GM12878 (cell line): ENCODE results near the gene EML1. TPM values are rescaled to one million over a fixed set of nuclear protein-coding genes. Genes with fewer than 3 reads are reported as not detected.

ENCODE experiments used
- ATAC-seq: fragments of 200-7000 bp; cut with Tn5 transposase; 3 replicates; pipeline ENCODE4 v1.9.1; 2020; ENCODE audit warnings: mild to moderate bottlenecking, moderate library complexity
- BruUV-seq: library from RNA; stranded (reverse); fragments of 400-500 nt; replicated peaks from 2 replicates; lab custom pipeline; 2021; lab: Mats Ljungman, UMichigan
- CTCF ChIA-PET: fragments of 300-600 bp; sonication (Branson Sonifier 250); formaldehyde crosslinking; extraction: SDS; loops from one replicate; lab custom pipeline; 2021; ENCODE audit warnings: inconsistent platforms; lab: Yijun Ruan, JAX
- POLR2A ChIA-PET: fragments of 350-600 bp; formaldehyde crosslinking; extraction: SDS; loops from one replicate; lab custom pipeline; 2021; ENCODE audit warnings: inconsistent platforms; lab: Charles Lee
- RAD21 ChIA-PET: fragments of 300-600 bp; sonication (Branson Sonifier 250); formaldehyde crosslinking; loops from one replicate; lab custom pipeline; 2023; ENCODE audit warnings: antibody characterized with exemption; ENCODE audit not compliant: unreplicated experiment; lab: Charles Lee
- SMC1A ChIA-PET: fragments of 300-600 bp; sonication (Branson Sonifier 250); formaldehyde crosslinking; loops from one replicate; lab custom pipeline; 2023; ENCODE audit not compliant: unreplicated experiment, uncharacterized antibody; lab: Charles Lee
- DNase-seq: peaks from one replicate; pipeline ENCODE4 v3.0.0-alpha.2; 2011; ENCODE audit warnings: low read depth, low spot score
- FAIRE-seq: peaks from 3 replicates; lab custom pipeline; 2011; peaks lifted over from hg19 to GRCh38; lab: Jason Lieb, UNC
- H2AFZ ChIP-seq: 2 replicates; pipeline ENCODE4 v1.6.0; 2011; ENCODE audit warnings: low read depth, low read length, control low read depth; ENCODE audit not compliant: control insufficient read depth
- H3K27ac ChIP-seq: 2 replicates; pipeline ENCODE4 v1.5.1; 2011; ENCODE audit warnings: control low read depth; ENCODE audit not compliant: control insufficient read depth, insufficient read depth
- H3K27me3 ChIP-seq, 2 experiments: replicated peaks in 1 of 2; 2 replicates each; pipeline versions ENCODE4 v1.6.0 to v1.6.1; 2011; ENCODE audit warnings: low read length in 1 of 2; ENCODE audit not compliant: control insufficient read depth in 2 of 2, insufficient read depth in 2 of 2
- H3K36me3 ChIP-seq, 2 experiments: 2 replicates each; pipeline ENCODE4 v1.5.1; 2011; ENCODE audit warnings: low read length in 1 of 2; ENCODE audit not compliant: control insufficient read depth in 2 of 2, insufficient read depth in 2 of 2
- H3K4me1 ChIP-seq: 2 replicates; pipeline ENCODE4 v1.6.1; 2011; ENCODE audit warnings: mild to moderate bottlenecking, low read length, moderate library complexity, mixed read lengths; ENCODE audit not compliant: control insufficient read depth, insufficient read depth
- H3K4me2 ChIP-seq: 2 replicates; pipeline ENCODE4 v1.6.0; 2011; ENCODE audit warnings: control low read depth; ENCODE audit not compliant: control insufficient read depth, insufficient read depth
- H3K4me3 ChIP-seq: fragments of 200-600 bp; sonication (generic); 2 replicates; pipeline ENCODE4 v1.5.1; 2016
- H3K79me2 ChIP-seq: 2 replicates; pipeline ENCODE4 v1.6.0; 2011; ENCODE audit warnings: low read length; ENCODE audit not compliant: control insufficient read depth, insufficient read depth
- H3K9ac ChIP-seq: 2 replicates; pipeline ENCODE4 v1.8.0; 2011; ENCODE audit warnings: low read length, control low read depth, mixed read lengths; ENCODE audit not compliant: control insufficient read depth, insufficient read depth
- H3K9me3 ChIP-seq: replicated peaks from 3 replicates; pipeline ENCODE4 v1.5.1; 2011; ENCODE audit warnings: mild to moderate bottlenecking, low read length; ENCODE audit not compliant: control insufficient read depth, insufficient read depth
- H4K20me1 ChIP-seq: 2 replicates; pipeline ENCODE4 v1.6.0; 2011; ENCODE audit not compliant: control insufficient read depth, insufficient read depth
- BRCA1 ChIP-seq: IDR thresholded peaks from 2 replicates; pipeline ENCODE4 v1.6.1; 2011; ENCODE audit warnings: low read depth, low read length, improper control_type of control experiment
- CHD1 ChIP-seq: IDR thresholded peaks from 2 replicates; pipeline ENCODE4 v1.6.1; 2012; ENCODE audit warnings: low read depth, low read length, improper control_type of control experiment
- HDAC6 ChIP-seq: fragments of 200-600 bp; sonication (generic); IDR thresholded peaks from one replicate; pipeline ENCODE4 v1.8.0; 2017; ENCODE audit warnings: antibody characterized with exemption; ENCODE audit not compliant: unreplicated experiment
- POLR2A ChIP-seq: IDR thresholded peaks from 2 replicates; pipeline ENCODE4 v1.6.1; 2011; ENCODE audit warnings: low read depth, mild to moderate bottlenecking, low read length
- SP1 ChIP-seq: IDR thresholded peaks from one replicate; pipeline ENCODE4 v1.6.1; 2011; ENCODE audit warnings: low read depth, low read length
- SPI1 ChIP-seq: IDR thresholded peaks from 2 replicates; pipeline ENCODE4 v1.6.1; 2011; ENCODE audit warnings: low read depth, mild to moderate bottlenecking, low read length, moderate library complexity, borderline replicate concordance; ENCODE audit not compliant: insufficient read depth
- STAT3 ChIP-seq: IDR thresholded peaks from 2 replicates; pipeline ENCODE4 v1.6.1; 2011; ENCODE audit warnings: low read depth, low read length, improper control_type of control experiment
- ZZZ3 ChIP-seq: IDR thresholded peaks from 2 replicates; pipeline ENCODE4 v1.6.1; 2011; ENCODE audit warnings: low read depth; ENCODE audit not compliant: control insufficient read depth, insufficient read length
- WGBS: methylation state at CpG from one replicate; pipeline ENCODE4 v1.1.6; 2016; ENCODE audit warnings: low lambda C conversion rate; ENCODE audit not compliant: insufficient replicate concordance, insufficient coverage; ENCODE audit errors: missing lambda C conversion rate; 5-methylcytosine and 5-hydroxymethylcytosine counted together
- in situ Hi-C: fragments of 300-500 bp; cut with MboI; formaldehyde crosslinking; loops from 9 replicates; pipeline ENCODE4 v1.14.3; 2018; ENCODE audit warnings: mixed read lengths
- intact Hi-C: fragments of 100-400 bp; cut with micrococcal nuclease; formaldehyde crosslinking; loops from one replicate; pipeline ENCODE4 v1.14.2; 2022; ENCODE audit not compliant: unreplicated experiment
- polyA plus RNA-seq, 11 experiments: library from polyadenylated mRNA; depleted of rRNA in 4 of 11; unstranded in 6 of 11; stranded (reverse) in 5 of 11; fragments of >200 nt; fragmentation: Nextera tagmentation in 4 of 11; fragmentation: Illumina TruSeq in 1 of 11; extraction: Ambion mirVana in 4 of 11; extraction: Trizol in 1 of 11; gene quantifications; 1 replicate in 1 of 11; 2 replicates in 10 of 11; pipeline versions ENCODE4 v1.2.1 to v1.2.3, GENCODE V29; 2011 to 2016; ENCODE audit warnings: inconsistent platforms in 2 of 11, missing spikeins in 2 of 11, low read depth in 1 of 11
- total RNA-seq, 4 experiments: library from RNA; depleted of rRNA in 3 of 4; stranded (reverse); fragments of >200 nt in 3 of 4; fragmentation: Illumina TruSeq in 1 of 4; extraction: Trizol in 1 of 4; gene quantifications; 2 replicates each; pipeline versions ENCODE4 v1.2.1 to v1.2.3, GENCODE V29; 2013 to 2021
- TF ChIP-seq, protein P1 (sequence below): fragments of 450-650 bp; IDR thresholded peaks from 2 replicates; pipeline ENCODE4 v1.6.1; 2018; ENCODE audit warnings: mild to moderate bottlenecking, low read depth, moderate library complexity; ENCODE audit not compliant: partially characterized antibody
- TF ChIP-seq, protein P2 (sequence below): IDR thresholded peaks from 2 replicates; pipeline ENCODE4 v1.6.1; 2011; ENCODE audit warnings: mild to moderate bottlenecking, low read depth, low read length, moderate library complexity; ENCODE audit not compliant: insufficient replicate concordance
- TF ChIP-seq, protein P3 (sequence below): IDR thresholded peaks from 2 replicates; pipeline ENCODE4 v1.6.1; 2012; ENCODE audit warnings: low read depth, low read length, improper control_type of control experiment
- TF ChIP-seq, protein P4 (sequence below): IDR thresholded peaks from 2 replicates; pipeline ENCODE4 v1.6.1; 2011; ENCODE audit warnings: borderline replicate concordance, low read depth, mild to moderate bottlenecking, moderate library complexity, mixed read lengths, low read length; ENCODE audit not compliant: insufficient read depth; ENCODE audit errors: extremely low read length
- TF ChIP-seq, protein P5 (sequence below): IDR thresholded peaks from 2 replicates; pipeline ENCODE4 v1.6.1; 2012; ENCODE audit warnings: mild to moderate bottlenecking, low read depth, low read length

Gene EML1
- total and polyA plus RNA-seq, 10 of the 15 experiments (the other 5 are each of a cell fraction or from before 2014, with no cell fraction given), result 0.05 to 3.4 (median 0.11) TPM; not detected in 3

DNA sequence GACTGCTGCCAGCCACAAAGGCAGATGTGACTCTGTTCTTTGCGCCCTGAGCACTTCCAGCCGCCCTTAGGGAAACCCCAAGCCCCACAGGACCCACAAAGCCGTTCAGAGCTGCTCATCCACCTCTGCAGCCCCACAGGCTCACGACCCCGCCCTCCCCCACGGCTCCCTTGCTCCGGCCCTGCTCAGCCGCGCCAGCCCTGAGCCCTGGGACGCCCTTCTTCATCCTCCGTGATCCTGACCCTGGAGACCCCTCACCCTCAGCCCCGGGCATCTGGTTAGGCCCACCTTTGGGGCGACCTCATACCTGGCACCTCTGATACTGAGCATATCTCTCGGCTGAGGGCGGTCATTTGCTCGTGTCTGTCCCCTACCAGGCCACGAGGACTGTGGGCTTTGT lies 146.2 kb downstream of the EML1 start (continued):
- TF ChIP-seq, protein P1, sequence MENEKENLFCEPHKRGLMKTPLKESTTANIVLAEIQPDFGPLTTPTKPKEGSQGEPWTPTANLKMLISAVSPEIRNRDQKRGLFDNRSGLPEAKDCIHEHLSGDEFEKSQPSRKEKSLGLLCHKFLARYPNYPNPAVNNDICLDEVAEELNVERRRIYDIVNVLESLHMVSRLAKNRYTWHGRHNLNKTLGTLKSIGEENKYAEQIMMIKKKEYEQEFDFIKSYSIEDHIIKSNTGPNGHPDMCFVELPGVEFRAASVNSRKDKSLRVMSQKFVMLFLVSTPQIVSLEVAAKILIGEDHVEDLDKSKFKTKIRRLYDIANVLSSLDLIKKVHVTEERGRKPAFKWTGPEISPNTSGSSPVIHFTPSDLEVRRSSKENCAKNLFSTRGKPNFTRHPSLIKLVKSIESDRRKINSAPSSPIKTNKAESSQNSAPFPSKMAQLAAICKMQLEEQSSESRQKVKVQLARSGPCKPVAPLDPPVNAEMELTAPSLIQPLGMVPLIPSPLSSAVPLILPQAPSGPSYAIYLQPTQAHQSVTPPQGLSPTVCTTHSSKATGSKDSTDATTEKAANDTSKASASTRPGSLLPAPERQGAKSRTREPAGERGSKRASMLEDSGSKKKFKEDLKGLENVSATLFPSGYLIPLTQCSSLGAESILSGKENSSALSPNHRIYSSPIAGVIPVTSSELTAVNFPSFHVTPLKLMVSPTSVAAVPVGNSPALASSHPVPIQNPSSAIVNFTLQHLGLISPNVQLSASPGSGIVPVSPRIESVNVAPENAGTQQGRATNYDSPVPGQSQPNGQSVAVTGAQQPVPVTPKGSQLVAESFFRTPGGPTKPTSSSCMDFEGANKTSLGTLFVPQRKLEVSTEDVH, result no peak
- TF ChIP-seq SP1, result no peak
- no peak for TF ChIP-seq STAT3
- TF ChIP-seq HDAC6, result no peak
- TF ChIP-seq, protein P2, sequence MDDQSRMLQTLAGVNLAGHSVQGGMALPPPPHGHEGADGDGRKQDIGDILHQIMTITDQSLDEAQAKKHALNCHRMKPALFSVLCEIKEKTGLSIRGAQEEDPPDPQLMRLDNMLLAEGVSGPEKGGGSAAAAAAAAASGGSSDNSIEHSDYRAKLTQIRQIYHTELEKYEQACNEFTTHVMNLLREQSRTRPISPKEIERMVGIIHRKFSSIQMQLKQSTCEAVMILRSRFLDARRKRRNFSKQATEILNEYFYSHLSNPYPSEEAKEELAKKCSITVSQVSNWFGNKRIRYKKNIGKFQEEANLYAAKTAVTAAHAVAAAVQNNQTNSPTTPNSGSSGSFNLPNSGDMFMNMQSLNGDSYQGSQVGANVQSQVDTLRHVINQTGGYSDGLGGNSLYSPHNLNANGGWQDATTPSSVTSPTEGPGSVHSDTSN, result no peak
- TF ChIP-seq, protein P3, sequence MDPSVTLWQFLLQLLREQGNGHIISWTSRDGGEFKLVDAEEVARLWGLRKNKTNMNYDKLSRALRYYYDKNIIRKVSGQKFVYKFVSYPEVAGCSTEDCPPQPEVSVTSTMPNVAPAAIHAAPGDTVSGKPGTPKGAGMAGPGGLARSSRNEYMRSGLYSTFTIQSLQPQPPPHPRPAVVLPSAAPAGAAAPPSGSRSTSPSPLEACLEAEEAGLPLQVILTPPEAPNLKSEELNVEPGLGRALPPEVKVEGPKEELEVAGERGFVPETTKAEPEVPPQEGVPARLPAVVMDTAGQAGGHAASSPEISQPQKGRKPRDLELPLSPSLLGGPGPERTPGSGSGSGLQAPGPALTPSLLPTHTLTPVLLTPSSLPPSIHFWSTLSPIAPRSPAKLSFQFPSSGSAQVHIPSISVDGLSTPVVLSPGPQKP, result no peak
- no peak for TF ChIP-seq ZZZ3
- TF ChIP-seq, all 136 proteins: peak for 0

DNA sequence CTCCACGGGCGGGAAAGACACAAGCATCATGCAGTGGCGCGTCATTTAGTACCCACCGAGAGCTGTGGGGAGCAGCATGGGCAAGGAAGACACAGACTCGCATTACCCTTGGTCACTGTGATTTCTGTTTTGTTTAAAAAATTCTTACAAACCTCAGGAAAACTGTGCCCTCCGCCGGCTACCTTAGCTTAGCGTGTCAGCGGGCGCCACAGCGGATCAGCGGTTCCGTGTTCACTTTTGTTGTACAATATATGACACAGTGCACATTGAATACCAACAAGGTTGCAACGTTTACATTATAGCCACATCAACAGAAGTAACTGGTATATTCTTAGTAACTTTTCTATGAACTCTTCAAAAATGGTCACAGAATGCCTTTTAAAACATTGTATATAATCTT lies 146.9 kb downstream of the EML1 start:
- no peak overlapping the region for H3K4me2 ChIP-seq
- H3K36me3 ChIP-seq, result no peaks in the 10 kb centered on the region
- no peak for FAIRE-seq
- no peaks in the 10 kb centered on the region for H4K20me1 ChIP-seq
- peaks cover 0 to 1% of the 10 kb centered on the region in 2 experiments; a peak in 3 of 4 replicates for H3K27me3 ChIP-seq
- peaks cover 8% of the 10 kb centered on the region; the same call in 1 of the 2 replicates for H3K4me1 ChIP-seq
- intact Hi-C loops, result no loop called here
- no peaks in the 10 kb centered on the region for H3K79me2 ChIP-seq
- in situ Hi-C loops, result no loop called here
- BruUV-seq, result no TSS peak
- RAD21 ChIA-PET, result no interaction called here
- no peak overlapping the region for H3K27ac ChIP-seq
- CTCF ChIA-PET, result interaction anchor here (1.7 kb wide), 1 partner anchor 9 kb away, joined by 5 read pairs; no protein-coding TSS in a partner anchor
- H2AFZ ChIP-seq, result no peak overlapping the region
- no peak for DNase-seq
- H3K9me3 ChIP-seq, result no peaks in the 10 kb centered on the region
- no peak for ATAC-seq
- no peak overlapping the region for H3K9ac ChIP-seq
- H3K4me3 ChIP-seq, result no peak overlapping the region
- TF ChIP-seq, protein P4, sequence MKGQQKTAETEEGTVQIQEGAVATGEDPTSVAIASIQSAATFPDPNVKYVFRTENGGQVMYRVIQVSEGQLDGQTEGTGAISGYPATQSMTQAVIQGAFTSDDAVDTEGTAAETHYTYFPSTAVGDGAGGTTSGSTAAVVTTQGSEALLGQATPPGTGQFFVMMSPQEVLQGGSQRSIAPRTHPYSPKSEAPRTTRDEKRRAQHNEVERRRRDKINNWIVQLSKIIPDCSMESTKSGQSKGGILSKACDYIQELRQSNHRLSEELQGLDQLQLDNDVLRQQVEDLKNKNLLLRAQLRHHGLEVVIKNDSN, result no peak
- TF ChIP-seq BRCA1 (no peak), SPI1 (no peak), CHD1 (no peak), POLR2A (no peak)
- TF ChIP-seq, protein P5, sequence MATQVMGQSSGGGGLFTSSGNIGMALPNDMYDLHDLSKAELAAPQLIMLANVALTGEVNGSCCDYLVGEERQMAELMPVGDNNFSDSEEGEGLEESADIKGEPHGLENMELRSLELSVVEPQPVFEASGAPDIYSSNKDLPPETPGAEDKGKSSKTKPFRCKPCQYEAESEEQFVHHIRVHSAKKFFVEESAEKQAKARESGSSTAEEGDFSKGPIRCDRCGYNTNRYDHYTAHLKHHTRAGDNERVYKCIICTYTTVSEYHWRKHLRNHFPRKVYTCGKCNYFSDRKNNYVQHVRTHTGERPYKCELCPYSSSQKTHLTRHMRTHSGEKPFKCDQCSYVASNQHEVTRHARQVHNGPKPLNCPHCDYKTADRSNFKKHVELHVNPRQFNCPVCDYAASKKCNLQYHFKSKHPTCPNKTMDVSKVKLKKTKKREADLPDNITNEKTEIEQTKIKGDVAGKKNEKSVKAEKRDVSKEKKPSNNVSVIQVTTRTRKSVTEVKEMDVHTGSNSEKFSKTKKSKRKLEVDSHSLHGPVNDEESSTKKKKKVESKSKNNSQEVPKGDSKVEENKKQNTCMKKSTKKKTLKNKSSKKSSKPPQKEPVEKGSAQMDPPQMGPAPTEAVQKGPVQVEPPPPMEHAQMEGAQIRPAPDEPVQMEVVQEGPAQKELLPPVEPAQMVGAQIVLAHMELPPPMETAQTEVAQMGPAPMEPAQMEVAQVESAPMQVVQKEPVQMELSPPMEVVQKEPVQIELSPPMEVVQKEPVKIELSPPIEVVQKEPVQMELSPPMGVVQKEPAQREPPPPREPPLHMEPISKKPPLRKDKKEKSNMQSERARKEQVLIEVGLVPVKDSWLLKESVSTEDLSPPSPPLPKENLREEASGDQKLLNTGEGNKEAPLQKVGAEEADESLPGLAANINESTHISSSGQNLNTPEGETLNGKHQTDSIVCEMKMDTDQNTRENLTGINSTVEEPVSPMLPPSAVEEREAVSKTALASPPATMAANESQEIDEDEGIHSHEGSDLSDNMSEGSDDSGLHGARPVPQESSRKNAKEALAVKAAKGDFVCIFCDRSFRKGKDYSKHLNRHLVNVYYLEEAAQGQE, result no peak
- SMC1A ChIA-PET, result interaction anchor here (1.5 kb wide), 1 partner anchor 10 kb away, joined by 4 read pairs; no protein-coding TSS in a partner anchor
- POLR2A ChIA-PET, result no interaction called here
- WGBS, result 79% methylated on average over 15 of the region's 15 CpGs
